Kidney capillary endothelial cell (primary cell): ENCODE measurements around the gene CC2D2B.
"Not testable (repeated sequence)": the region's sequence is repeated elsewhere in the genome, so short reads cannot be mapped to it uniquely, and the experiment has no call there.

Source experiments
- DNase-seq: peaks from one replicate; pipeline ENCODE4 v3.0.0-alpha.2; 2018; ENCODE audit warnings: low spot score

The CC2D2B gene

DNA sequence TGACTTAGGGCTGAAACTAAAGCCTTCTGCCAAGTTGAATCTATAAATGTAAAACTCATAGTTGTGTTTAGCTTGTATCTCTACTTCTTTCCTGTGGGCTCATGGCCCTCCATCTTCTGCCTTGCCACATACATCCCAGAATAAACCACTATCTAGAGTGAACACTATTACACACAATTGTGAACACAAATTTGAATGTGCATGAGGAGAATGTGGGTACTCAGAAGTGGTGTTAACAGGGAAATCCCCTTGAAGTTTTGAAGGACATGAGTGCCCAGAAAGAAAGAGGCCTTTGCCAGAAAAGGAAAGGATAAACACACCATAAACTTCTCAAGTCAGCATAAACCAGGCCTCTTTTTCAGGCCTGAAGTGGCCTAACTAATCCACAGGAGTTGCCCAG lies 115.4 kb downstream of the CC2D2B start:
- no peak for DNase-seq

DNA sequence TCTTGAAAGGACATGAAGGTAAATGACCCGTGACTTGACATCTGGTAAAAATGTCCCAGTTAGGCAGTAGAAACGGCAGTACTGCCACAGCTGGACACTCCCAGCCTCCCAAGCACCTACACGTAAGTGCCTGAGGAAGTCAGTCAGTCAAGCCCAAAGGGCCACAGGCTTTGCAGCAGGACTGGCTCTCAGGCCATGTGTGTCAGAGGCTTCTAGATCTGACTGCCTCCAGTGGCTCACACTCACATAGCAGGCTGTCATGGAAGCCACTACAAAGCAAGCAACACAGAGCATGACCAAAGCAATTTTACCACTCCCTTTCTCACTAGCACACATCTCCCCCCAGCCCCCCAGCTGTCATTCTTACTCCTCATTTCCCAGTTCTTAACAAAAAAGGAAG lies 117.8 kb downstream of the CC2D2B start:
- DNase-seq, result peak; percentile 10

DNA sequence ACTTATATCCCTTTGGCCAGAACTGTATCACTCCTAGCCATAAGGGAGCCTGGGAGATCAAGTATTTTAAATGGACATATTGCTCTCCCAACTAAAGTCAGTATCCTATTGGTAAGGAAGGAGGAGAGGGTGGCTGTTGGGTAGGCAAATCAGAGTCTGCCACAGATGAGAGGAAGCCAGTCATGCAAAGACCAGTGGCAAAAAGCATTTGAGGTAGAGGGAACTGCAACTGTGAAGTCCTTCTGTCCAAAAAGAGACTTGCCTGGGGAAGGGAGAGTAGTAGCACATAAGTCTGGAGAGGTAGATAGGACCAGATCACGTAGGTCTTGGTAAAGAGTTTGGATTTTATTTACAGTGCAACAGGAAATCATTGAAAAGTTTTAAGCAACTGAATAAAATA lies 126.8 kb downstream of the CC2D2B start:
- no peak for DNase-seq

DNA sequence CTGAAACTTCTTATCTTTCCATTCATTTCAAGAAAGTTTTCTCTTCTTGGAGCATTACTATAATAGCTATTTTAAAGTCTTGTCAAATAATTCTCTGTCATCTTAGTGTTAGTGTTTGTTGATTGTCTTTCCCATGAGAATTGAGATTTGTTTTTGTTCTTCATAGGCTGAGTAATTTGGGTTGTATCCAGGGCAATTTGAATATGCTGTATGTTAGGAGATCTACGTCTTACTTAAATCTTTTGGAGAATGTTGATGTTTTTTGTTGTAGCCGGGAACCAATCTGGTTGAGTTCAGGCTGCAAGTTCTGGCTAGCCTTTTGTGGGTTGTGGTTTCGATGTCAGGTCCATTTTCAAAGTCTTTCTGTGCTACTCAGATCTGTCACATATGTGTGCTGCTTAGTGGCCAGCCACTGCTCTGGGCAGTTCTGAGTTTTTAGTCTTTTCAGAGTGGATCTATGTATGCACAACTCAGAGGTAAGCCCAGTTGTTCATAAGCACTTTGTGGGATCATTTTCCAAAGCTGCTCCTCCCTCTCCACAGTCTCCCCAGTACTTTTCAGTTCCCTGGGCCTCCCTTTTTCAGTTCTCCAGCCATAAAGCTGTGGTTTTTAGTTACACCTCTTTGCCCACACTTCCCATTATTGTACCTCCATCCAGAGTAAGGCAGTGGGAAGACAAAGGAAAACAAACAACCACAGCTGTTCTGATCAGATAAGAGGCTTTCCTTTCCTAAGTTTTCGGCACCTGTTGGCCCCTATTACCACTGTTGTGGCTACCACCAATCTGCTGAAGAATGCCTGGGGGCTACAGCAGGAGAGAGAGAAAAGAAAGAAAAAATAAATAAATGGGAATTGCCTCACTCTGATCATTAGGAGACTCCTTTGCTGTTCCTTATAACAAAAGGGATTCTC lies 131.0 kb downstream of the CC2D2B start:
- DNase-seq, result no peak

DNA sequence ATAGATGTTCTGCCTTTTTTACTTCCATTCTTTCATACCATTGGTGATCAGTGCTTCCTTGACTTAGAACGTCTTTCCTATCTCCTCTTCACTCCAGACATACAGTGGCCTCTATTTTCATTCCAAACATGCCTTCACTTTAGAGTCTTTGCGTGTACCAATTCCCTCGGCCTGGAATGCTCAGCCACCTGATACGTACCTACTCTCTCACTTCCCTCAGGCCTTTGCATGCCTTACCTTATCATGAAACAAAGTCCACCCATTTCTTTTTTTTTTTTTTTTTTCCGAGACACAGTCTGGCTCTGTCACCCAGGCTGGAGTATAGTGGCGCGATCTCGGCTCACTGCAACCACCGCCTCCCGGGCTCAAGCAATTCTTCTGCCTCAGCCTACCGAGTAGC lies 133.4 kb downstream of the CC2D2B start:
- DNase-seq, result no peak

DNA sequence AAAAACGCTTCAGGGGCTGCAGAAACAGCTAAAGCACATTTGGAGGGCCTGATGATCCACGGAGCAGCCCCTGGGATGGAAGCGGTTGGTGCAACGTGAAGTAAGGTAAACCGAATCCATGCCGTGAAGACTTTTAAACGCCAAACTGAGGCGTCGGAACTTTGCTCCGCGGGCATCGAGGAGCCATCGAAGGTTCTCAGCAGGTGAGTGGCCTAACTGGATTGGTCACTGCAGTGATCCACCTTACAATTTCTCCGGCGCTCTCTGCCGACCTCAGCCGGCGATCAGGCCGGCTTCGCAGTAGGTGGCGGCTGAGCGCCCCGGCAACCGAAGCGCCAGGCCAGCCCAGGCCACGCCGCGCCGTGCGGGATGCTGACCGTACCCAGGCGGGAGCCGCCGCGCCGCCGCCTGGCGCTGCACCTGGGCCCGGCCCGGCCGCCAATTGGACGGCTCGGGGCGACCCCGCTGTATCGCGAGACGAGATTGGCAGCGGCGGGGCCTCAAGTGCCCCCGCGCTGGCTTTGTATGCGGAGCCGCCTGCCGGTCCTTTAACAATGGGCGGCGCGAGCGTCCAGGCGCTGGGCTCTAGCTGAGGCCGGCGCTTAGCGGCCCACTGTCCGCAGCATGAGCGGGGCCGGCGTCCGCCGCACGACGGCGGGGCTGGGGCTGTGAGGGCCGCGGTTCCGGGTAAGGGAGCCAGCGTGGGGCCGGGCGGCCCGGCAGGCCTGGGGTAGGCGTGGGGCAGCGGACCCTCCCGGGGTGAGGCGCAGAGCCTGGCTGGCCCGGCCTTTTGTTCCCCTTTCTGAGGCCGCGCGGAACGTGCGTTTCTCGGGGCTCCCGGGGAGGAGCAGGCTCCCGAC lies 135.5 kb downstream of the CC2D2B start, which contains the start of gene CCNJ:
Gene CCNJ, plus strand, starts transcription at position 551 of the 860 bp plus-strand sequence. CDS start 811 bp downstream, outside the sequence.
- DNase-seq, result peak; percentile 81

DNA sequence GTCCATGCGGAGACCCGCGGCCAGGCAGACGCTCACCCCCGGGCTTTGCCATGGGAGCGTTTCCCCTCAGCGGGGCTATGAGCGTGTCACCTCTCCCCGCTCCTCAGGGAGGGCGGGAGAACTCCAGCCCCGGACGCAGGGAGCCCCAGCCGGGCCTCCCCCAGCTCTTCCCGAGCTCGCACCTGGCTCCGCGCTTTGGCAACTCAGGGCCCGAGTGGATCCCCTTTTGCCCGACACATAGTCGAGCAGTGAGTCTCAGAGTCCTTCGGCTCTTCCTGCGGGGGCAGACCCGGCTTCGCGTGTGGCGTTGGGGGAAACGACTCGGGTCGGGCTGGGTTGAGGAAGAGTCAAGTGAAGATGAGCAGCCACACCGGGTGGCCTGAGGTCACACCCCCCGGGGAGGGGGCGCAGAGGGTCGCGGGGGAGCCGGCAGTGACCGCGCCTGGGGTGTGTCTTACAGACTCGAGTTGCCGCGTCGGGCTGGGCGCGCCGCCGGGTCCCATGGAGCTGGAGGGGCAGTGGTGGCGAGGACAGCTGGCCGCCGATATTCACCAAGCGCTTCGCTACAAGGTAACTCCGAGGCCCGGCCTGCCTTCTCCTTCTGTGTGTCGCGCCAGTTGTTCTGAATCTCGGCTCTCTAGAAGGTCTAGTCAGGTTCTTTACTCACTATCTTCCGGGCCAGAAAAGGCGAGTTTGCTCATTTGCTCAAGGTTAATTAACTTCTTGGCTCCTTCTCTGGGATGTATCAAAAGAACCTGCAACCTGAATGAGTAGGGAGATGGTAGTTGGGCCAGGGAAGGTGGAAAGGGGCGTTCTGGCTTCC lies 136.3 kb downstream of the CC2D2B start:
- DNase-seq, result peak; percentile 35

DNA sequence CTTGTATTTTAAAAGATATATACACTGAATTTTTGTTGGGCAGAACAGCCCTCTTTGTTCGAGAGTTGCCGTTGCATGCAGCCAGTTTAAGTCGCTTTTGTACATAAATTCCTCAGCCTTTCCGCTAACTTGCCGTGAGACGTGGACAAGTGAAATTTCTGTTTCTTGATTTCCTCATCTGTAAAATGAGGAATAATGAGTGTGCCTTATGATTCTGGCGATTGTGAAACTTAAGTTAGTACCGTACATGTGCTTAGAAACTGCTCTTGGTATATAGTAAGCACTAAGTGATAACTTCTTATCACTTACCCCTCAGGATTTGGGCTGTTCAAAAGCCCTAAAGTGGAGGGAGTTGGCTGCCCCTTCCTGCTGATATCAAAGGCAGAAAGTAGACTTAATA lies 137.0 kb downstream of the CC2D2B start:
- peak; percentile 20 for DNase-seq

DNA sequence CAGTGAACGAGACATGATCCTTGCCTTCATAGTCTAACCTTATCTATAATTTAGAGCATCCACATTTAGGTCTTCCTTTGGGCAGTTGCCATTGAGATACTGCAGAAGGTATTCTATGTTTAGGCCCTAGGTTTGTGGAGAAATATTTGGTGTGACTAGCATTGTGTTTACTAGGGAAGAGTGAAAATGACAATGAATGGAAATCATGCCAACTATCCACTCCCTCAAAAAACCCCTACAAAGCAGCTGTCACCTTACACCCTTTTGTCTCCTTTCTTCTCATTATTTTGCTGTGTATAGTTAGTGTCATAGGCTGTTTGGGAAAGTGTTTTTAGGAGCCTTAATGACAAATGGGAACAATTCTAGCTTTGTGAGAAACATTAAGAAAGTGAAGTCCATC lies 138.8 kb downstream of the CC2D2B start:
- DNase-seq, result no peak

DNA sequence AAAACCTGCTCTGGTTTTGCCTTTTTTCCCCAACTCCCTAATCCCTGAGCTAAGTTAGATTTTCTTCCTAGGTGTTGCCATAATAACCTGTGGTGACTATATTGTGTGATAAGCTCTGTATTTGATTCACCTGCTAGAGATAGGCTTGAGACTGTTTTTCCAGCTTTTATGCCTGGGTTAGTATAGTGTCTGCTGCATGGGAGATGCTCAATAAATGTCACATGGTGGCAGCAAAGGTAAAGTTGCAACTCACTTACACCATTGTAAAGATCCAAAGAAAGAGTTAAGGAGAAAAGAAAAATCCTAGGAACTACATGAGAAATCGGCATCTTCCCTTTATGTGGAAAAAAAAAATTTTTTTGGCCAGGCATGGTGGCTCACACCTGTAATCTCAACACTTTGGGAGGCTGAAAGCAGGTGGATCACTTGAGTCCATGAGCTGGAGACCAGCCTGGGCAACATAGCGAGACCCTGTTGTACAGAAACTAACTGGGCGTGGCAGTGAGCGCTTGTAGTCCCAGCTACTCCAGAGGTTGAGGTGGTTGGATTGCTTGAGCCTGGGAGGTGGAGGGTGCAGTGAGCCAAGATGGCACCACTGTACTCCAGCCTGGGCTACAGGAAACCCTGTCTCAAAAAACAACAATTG lies 139.4 kb downstream of the CC2D2B start:
- no peak for DNase-seq

DNA sequence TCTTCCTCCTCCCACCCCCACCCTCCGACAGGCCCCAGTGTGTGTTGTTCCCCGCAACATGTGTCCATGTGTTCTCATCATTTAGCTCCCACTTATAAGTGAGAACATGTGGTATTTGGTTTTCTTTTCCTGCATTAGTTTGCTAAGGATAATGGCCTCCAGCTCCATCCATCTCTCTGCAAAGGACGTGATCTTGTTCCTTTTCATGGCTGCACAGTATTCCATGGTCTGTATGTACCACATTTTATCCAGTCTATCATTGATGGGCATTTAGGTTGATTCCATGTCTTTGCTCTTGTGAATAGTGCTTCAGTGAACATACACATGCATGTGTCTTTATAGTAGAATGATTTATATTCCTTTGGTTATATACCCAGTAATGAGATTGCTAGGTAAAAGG lies 140.2 kb downstream of the CC2D2B start:
- not testable (repeated sequence) for DNase-seq

DNA sequence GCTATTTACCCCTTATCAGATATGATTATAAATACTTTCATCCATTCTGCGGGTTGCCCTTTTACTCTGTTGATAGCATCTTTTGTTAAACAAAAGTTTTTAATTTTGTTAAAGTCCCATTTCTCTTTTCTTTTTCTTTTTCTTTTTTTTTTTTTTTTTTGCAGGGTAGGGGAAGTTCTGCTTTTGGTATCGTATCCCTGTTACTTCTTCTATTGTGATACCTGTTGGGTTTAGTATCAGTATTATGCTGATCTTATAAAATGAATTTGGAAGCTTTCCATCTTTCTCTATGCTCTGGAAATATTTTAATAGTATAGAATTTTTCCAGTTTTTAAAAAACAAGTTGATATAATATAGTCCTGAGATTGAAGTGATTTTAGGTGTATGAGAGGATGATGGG lies 141.6 kb downstream of the CC2D2B start:
- no peak for DNase-seq

DNA sequence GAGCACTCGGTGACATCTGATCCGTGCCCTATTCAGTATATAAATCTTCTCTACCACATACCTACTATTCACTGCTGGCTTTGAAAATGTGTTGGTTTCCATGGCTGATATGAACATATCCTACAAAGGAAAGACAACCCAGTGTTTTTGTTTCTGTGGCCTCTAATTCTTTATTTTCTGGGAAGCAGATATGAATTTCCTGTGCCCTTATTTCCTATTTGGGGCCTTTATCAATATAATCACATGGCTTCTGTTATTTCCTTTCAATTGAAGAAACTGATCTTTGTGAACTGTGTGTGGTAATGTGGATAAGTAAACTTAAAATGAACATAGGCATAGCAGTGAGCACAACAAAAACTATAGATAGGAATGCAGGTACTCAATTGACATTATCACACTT lies 146.2 kb downstream of the CC2D2B start:
- DNase-seq, result no peak

DNA sequence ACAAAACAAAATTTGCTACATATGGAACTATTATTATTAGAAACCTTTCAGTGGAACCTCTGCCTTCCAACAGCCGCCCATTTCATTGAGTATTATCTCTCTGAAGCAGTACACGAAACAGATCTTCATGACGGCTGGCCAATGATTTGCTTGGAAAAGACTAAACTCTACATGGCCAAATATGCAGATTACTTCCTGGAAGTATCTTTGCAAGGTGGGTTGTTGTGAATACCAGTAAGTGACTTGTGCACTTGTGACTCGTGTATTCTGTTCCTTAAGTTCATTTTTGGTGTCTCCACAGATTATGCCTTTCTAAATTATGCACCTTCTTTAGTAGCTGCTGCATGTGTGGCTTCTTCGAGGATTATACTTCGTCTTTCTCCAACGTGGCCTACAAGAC lies 149.0 kb downstream of the CC2D2B start:
- DNase-seq, result no peak

DNA sequence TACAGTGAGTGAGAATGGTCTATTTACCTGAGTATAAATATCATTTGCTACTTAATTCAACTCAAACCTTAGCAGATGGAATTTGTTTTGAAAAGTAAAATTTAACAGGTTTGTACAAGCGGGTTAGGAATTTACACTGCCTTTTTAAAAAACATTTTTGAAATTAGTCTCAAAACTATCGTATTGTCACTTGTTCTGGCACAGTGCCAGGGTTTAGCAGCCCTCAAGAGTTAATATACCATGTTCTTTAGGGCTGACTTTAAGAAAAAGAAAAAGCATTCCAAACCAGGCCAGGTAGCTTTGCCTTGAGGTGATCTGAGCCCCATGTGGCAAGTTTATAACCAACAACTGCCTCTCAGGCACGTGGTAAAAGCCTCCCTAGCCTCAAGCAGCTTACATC lies 153.5 kb downstream of the CC2D2B start:
- no peak for DNase-seq

DNA sequence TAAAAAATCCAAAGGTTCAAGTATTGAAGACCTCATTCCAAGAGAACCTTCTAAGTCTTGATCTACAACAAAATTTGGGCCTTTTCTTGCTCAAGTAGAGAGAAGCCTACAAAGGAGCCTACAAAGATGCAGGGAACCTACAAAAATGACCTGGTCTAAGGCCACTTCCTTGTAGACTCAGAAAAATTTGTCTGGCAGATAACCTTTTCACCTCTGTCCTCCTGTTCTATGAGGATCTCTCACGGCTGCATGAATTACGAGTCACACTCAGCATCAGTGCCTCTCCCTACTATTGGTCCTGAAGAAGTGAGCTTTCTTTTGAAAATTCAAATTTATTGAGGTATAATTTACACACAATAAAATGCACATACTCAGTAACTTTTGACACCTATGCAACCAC lies 164.9 kb downstream of the CC2D2B start:
- DNase-seq, result peak; percentile 19

DNA sequence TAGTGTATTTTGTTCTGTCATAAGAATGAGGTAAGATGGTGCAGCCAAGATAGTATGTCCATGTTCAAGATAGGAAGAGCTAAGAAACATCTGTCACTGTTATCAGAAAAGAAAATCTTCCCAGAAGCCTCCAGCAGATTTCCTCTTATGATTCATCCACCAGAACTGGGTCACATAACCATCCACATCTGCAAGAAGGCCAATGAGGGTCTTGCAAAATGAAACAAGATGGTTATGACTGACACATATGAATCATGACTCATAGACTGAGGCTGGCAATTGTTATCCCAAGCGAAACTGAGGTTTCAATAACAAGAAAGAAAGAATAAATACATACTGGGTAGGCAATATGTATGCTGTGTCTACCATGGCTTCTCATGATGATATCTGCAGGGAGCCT lies 165.9 kb downstream of the CC2D2B start:
- DNase-seq, result peak; percentile 69

DNA sequence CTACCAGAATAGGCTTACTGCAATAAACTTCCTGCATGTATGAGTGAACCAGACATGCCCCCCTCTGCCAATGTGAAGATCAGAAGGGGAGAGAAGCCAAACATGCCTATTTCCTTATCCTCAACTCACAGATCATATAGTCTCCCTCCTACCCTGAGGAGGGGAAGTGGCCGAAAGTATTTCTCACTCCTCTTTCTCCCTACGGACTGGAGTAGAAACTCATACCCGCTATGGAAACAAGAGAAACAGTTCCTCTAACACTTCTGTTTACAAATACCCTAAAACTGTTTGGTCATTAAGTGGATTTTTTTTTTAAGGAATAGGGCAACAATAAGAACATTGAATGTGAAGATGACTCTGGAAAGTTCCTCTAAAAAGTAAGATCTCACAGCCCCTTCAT lies 167.0 kb downstream of the CC2D2B start:
- no peak for DNase-seq

DNA sequence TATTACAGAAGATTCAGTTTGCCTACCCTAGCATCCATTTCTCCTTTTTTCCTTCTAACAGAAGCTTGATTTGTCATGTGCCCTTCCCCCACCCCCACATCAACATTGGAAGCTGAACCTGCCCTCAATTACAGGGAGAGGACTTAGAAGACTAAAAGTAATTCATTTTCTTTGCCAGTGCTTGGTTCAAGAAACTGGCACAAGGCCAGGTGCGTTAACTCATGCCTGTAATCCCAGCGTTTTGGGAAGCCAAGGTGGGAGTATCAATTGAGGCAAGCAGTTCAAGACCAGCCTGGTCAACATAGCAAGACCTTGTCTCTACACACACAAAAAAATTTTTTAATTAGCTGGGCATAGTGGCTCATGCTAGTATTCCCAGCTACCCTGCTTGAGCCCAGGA lies 168.2 kb downstream of the CC2D2B start:
- DNase-seq, result no peak

DNA sequence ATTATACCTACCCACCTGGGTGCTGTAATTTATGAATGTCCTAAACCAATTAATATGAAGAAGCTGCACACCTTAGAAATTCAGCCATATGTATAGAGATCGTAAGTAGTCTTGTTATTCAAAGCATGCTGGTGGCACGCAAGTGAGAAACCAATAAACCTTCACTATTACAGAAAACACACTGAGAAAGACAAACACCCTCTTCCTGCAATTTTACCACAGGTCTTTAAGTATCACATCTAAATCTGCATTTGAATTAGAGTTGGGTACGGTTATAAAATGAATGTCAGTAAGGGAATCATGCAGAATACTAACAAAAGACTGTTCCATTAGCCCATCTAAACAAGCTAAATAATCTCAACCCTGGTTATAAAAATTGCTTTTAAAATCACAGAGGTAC lies 169.4 kb downstream of the CC2D2B start:
- DNase-seq, result no peak

DNA sequence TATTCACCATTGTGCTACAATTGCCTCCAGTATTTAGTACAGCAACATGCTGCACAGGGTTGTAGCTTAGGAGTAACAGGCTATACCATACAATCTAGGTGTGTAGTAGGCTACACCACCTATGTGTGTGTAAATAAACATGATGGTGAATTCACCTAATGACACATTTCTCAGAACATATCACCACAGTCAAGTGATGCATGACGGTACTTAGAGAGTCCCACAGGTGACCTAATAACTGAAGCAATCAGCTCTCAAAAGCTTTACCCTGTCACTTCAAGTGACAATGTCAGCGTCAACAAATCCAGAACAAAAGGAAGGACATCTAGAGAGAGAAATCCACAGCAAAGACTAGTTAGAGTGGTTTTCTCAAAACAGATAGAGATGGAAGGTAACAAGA lies 174.4 kb downstream of the CC2D2B start:
- no peak for DNase-seq
